Panc1 (cell line): ENCODE measurements around the gene HSPB3. TPM values are rescaled to one million over a fixed set of nuclear protein-coding genes. Genes with fewer than 3 reads are reported as not detected.

Source experiments
- ATAC-seq: fragments of 200-7000 bp; cut with Tn5 transposase; 2 replicates; pipeline ENCODE4 v1.9.1; 2020; ENCODE audit warnings: mild to moderate bottlenecking, moderate library complexity
- BruUV-seq: library from RNA; stranded (reverse); fragments of 400-500 nt; replicated peaks from 2 replicates; lab custom pipeline; 2021; lab: Mats Ljungman, UMichigan
- CTCF ChIA-PET: fragments of 300-600 bp; sonication (Branson Sonifier 250); formaldehyde crosslinking; loops from one replicate; lab custom pipeline; 2022; ENCODE audit warnings: antibody characterized with exemption; lab: Charles Lee
- POLR2A ChIA-PET: fragments of 300-600 bp; sonication (Branson Sonifier 250); formaldehyde crosslinking; loops from one replicate; lab custom pipeline; 2022; ENCODE audit warnings: antibody characterized with exemption; lab: Charles Lee
- DNase-seq: peaks from one replicate; pipeline ENCODE4 v3.0.0-alpha.2; 2010; ENCODE audit warnings: low read depth, low spot score
- H3K27ac ChIP-seq: 2 replicates; pipeline ENCODE4 v1.5.1; 2011; ENCODE audit warnings: mild to moderate bottlenecking, low read length, inconsistent platforms
- H3K27me3 ChIP-seq: fragments of 200-500 bp; sonication (Bioruptor generic); 2 replicates; pipeline ENCODE4 v1.6.0; 2014; ENCODE audit warnings: low read length, inconsistent platforms; ENCODE audit not compliant: control insufficient read depth, insufficient read depth
- H3K36me3 ChIP-seq: fragments of 200-500 bp; sonication (Bioruptor generic); 2 replicates; pipeline ENCODE4 v1.5.1; 2014; ENCODE audit warnings: inconsistent platforms, mild to moderate bottlenecking, low read length, moderate library complexity; ENCODE audit not compliant: control insufficient read depth, insufficient read depth
- H3K4me1 ChIP-seq: 2 replicates; pipeline ENCODE4 v1.5.1; 2011; ENCODE audit warnings: inconsistent platforms, mild to moderate bottlenecking, low read length, moderate library complexity; ENCODE audit not compliant: control insufficient read depth, insufficient read depth
- H3K4me3 ChIP-seq, 2 experiments: 2 replicates each; pipeline ENCODE4 v1.5.1; 2011 to 2012; ENCODE audit warnings: low read depth in 2 of 2, low read length in 2 of 2, mild to moderate bottlenecking in 2 of 2, inconsistent platforms in 1 of 2, moderate library complexity in 1 of 2
- H3K9me3 ChIP-seq: fragments of 200-500 bp; sonication (Bioruptor generic); 2 replicates; pipeline ENCODE4 v1.5.1; 2014; ENCODE audit warnings: low read depth, mild to moderate bottlenecking, inconsistent platforms, low read length, moderate library complexity; ENCODE audit not compliant: control insufficient read depth, insufficient read depth
- CTCF ChIP-seq: fragments of 450-650 bp; IDR thresholded peaks from 2 replicates; pipeline ENCODE4 v1.5.1; 2017; ENCODE audit warnings: mild to moderate bottlenecking
- POLR2AphosphoS5 ChIP-seq: IDR thresholded peaks from 2 replicates; pipeline ENCODE4 v1.6.1; 2012; ENCODE audit warnings: mild to moderate bottlenecking, low read depth, low read length, moderate library complexity
- REST ChIP-seq, 2 experiments: IDR thresholded peaks; 2 replicates each; pipeline ENCODE4 v1.6.1; 2011 to 2012; ENCODE audit warnings: low read depth in 2 of 2, control low read depth in 1 of 2, low read length in 1 of 2, mild to moderate bottlenecking in 1 of 2, moderate library complexity in 1 of 2; ENCODE audit not compliant: insufficient read depth in 1 of 2
- SIN3A ChIP-seq: IDR thresholded peaks from 2 replicates; pipeline ENCODE4 v1.6.1; 2012; ENCODE audit warnings: low read depth, mild to moderate bottlenecking, low read length, moderate library complexity, borderline replicate concordance; ENCODE audit not compliant: insufficient read depth
- TCF7L2 ChIP-seq: IDR thresholded peaks from 2 replicates; pipeline ENCODE4 v1.6.1; 2011; ENCODE audit warnings: mild to moderate bottlenecking, low read depth, low read length, inconsistent platforms
- in situ Hi-C: cut with HindIII; loops from 2 replicates; pipeline ENCODE4 v1.10.0; 2016; ENCODE audit warnings: low sequenced_read_pairs, low pct_unique_long_range_greater_than_20kb
- intact Hi-C: fragments of 100-400 bp; cut with micrococcal nuclease; formaldehyde crosslinking; loops from one replicate; pipeline ENCODE4 v1.10.0; 2022; ENCODE audit not compliant: unreplicated experiment
- total RNA-seq: library from RNA; stranded (reverse); gene quantifications from one replicate; pipeline ENCODE4 v1.2.1, GENCODE V29; 2021; ENCODE audit not compliant: unreplicated experiment

Gene HSPB3
- total RNA-seq, 1 experiment from 2014 or later: not detected

GRCh38 chr5:54453046-54453445 lies 2.5 kb upstream of the HSPB3 start:
- Histone ChIP-seq H3K27ac (no peak overlapping the region), H3K9me3 (no peaks in the 10 kb centered on the region), H3K36me3 (no peaks in the 10 kb centered on the region), H3K4me1 (no peaks in the 10 kb centered on the region), H3K27me3 (peaks cover 3% of the 10 kb centered on the region; the same call in 1 of the 2 replicates), H3K4me3 (no peak overlapping the region)
- in situ Hi-C loops (no loop called here), intact Hi-C loops (no loop called here)
- ATAC-seq (no peak), DNase-seq (no peak)
- TF ChIP-seq POLR2AphosphoS5 (no peak), TCF7L2 (no peak), REST (IDR thresholded peaks at IDR 0.05; ENCODE audit: insufficient read depth in 1 of 2, low read depth in 2 of 2, low read length in 1 of 2) (no peak), SIN3A (no peak), CTCF (no peak)
- CTCF ChIA-PET: no interaction called here
- POLR2A ChIA-PET: interaction anchor here (0.6 kb wide), 1 partner anchor 53 kb away, joined by 8 read pairs; no protein-coding TSS in a partner anchor
- no TSS peak for BruUV-seq

GRCh38 chr5:54454602-54455001 lies 897 bp upstream of the HSPB3 start:
- DNase-seq (no peak), ATAC-seq (no peak)
- no peak overlapping the region for H3K27ac ChIP-seq
- CTCF ChIA-PET: no interaction called here
- H3K4me1 ChIP-seq: no peaks in the 10 kb centered on the region
- intact Hi-C loops: no loop called here
- no peaks in the 10 kb centered on the region for H3K9me3 ChIP-seq
- in situ Hi-C loops: no loop called here
- H3K36me3 ChIP-seq: no peaks in the 10 kb centered on the region
- no TSS peak for BruUV-seq
- TF ChIP-seq POLR2AphosphoS5: no peak
- no peak for TF ChIP-seq REST (IDR thresholded peaks at IDR 0.05; ENCODE audit: insufficient read depth in 1 of 2, low read depth in 2 of 2, low read length in 1 of 2)
- no peak for TF ChIP-seq CTCF
- no peak for TF ChIP-seq TCF7L2
- no peak for TF ChIP-seq SIN3A
- no peak overlapping the region for H3K4me3 ChIP-seq
- peaks cover 3% of the 10 kb centered on the region; the same call in 1 of the 2 replicates for H3K27me3 ChIP-seq
- POLR2A ChIA-PET: no interaction called here
